GM20000 (cell line): ENCODE data around the gene PDP2.

Source experiments
- DNase-seq: peaks from one replicate; pipeline ENCODE4 v3.0.0; 2012; ENCODE audit warnings: low spot score
- TF ChIP-seq, protein P1 (sequence below): IDR thresholded peaks from 2 replicates; pipeline ENCODE4 v1.5.1; 2012; ENCODE audit warnings: mild to moderate bottlenecking, control low read depth; ENCODE audit errors: extremely low read depth, missing control alignments

PDP2 gene

DNA sequence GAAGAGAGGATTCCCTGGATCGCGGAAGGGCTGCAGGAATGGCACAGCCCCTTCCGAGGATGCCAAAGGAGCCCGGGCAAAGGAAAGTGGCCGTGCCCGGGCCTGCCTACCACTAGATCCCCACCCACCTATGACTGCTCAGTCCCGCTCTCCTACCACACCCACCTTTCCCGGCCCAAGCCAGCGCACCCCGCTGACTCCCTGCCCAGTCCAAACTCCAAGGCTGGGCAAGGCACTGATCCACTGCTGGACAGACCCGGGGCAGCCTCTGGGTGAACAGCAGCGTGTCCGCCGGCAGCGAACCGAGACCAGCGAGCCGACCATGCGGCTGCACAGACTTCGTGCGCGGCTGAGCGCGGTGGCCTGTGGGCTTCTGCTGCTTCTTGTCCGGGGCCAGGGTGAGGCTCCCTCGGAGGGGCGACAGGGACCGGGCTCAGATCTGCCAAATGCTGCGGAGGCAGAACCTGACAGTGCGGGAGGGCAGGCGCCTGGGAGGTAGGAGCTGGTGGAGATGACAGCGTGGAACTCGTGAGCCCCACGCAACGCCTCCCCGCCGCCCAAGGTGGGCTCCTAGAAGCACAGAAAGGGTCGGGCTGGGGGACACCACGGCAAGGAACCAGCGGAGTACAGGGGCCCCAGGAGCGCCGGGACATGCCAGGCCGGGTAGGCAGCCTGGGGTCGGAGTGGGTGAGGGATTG lies 55.1 kb downstream of the PDP2 start, which contains the start of gene CES2:
TSS of gene CES2 (plus strand) at position 203 of the 698 bp plus-strand sequence. CDS start at position 323, 120 bp downstream.
- no peak for DNase-seq
- TF ChIP-seq, protein P1, sequence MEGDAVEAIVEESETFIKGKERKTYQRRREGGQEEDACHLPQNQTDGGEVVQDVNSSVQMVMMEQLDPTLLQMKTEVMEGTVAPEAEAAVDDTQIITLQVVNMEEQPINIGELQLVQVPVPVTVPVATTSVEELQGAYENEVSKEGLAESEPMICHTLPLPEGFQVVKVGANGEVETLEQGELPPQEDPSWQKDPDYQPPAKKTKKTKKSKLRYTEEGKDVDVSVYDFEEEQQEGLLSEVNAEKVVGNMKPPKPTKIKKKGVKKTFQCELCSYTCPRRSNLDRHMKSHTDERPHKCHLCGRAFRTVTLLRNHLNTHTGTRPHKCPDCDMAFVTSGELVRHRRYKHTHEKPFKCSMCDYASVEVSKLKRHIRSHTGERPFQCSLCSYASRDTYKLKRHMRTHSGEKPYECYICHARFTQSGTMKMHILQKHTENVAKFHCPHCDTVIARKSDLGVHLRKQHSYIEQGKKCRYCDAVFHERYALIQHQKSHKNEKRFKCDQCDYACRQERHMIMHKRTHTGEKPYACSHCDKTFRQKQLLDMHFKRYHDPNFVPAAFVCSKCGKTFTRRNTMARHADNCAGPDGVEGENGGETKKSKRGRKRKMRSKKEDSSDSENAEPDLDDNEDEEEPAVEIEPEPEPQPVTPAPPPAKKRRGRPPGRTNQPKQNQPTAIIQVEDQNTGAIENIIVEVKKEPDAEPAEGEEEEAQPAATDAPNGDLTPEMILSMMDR: no peak

DNA sequence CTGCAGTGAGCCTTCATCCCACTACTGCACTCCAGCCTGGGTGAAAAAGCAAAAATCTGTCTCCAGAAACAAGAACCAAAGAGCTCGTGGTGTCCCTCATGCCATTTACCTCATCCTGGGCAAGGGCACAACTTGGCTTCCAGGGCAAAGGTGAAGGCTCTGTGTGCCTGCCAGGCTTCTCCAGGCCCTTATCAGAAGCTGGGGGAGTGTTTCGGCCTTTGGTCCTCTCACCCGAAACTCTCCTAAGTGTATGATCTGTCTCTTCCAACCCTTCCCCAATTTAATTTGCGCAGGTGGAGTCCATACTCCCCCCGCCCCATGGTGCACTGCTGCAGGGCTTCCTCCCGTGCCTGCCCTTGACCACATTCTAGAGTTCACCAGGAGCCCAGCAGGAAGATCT lies 56.1 kb downstream of the PDP2 start:
- DNase-seq: no peak
- TF ChIP-seq, protein P1: no peak

DNA sequence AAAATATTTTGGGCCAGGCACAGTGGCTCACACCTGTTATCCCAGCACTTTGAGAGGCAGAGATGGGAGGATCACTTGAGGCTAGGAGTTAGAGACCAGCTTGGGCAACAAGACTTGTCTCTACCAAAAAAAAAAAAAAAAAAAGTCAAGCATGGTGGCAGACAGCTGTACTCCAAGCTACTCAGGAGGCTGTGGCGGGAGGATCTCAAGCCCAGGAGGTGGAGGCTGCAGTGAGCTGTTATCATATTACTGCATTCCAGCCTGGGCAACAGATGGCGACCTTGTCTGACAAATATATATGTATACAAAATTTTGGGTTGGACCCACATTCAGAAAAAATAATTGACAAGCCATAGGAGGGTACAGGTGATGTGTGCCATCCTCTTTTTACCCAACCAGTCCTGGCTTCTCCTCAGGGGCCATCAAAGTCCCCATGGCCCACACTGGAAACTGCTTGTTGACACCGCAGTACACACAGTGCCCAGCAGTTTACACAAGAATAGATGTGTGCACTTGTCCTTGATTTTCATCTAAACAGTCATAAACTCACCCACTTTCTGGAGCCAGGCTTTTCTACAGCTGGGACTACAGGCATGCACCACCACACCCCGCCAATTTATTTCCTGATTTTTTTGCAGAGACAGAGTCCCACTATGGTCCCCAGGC lies 56.7 kb downstream of the PDP2 start:
- TF ChIP-seq, protein P1: no peak
- no peak for DNase-seq

DNA sequence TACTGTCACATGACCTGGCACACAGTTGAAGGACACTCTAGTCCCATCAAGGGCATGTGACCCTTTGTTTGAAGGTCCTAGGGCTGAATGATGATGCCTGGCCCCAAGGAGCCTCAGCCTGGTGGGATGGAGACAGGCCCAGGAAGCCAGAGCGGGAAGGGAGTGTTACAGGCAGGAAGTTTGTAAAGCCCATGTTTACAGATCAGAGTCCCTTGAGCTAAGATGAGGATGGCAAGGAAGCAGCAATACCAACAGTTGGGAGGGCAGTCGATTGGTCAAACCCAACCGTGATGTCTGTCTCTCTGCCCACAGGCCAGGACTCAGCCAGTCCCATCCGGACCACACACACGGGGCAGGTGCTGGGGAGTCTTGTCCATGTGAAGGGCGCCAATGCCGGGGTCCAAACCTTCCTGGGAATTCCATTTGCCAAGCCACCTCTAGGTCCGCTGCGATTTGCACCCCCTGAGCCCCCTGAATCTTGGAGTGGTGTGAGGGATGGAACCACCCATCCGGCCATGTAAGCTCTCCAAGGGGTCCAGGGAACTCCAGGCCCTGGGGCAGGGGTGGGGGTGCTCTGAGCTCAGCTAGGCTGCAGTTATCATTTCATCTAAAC lies 57.5 kb downstream of the PDP2 start:
- TF ChIP-seq, protein P1: no peak
- no peak for DNase-seq

DNA sequence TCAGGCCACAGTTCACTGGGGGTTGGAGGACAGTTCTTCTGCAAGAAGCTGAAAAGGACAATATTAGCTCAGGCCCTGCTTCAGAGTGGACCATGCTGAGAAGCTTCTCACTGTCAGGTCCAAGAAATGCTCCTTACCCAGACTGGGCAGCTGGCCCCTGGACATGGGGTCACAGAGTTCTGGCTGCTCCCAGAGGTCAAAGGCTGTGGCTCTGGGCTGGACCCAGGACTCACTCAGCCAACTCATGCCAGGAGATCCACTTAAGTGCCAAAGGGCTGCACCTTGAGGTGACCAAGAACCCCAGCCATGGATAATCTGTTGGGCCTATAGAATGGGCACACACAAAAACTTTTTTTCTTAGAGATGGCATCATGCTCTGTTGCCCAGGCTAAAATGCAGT lies 59.1 kb downstream of the PDP2 start:
- TF ChIP-seq, protein P1: no peak
- DNase-seq: no peak

DNA sequence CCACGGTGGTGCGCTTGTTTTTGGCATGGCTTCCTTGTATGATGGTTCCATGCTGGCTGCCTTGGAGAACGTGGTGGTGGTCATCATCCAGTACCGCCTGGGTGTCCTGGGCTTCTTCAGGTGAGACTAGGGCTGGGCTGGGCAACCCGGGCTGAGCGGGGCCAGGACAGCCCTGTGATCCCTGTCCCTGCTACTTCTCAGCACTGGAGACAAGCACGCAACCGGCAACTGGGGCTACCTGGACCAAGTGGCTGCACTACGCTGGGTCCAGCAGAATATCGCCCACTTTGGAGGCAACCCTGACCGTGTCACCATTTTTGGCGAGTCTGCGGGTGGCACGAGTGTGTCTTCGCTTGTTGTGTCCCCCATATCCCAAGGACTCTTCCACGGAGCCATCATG lies 59.9 kb downstream of the PDP2 start:
- DNase-seq: no peak
- TF ChIP-seq, protein P1: no peak
